BLaER1 (cell line): ENCODE results near the gene IL20.
"Not testable (repeated sequence)": the region's sequence is repeated elsewhere in the genome, so short reads cannot be mapped to it uniquely, and the experiment has no call there.

ENCODE experiments used
- H3K27ac ChIP-seq: shearing (Covaris generic); formaldehyde crosslinking; 2 replicates; pipeline ENCODE4 v1.8.1; 2022
- H3K27me3 ChIP-seq: shearing (Covaris generic); formaldehyde crosslinking; 2 replicates; pipeline ENCODE4 v1.8.1; 2022
- H3K36me3 ChIP-seq: shearing (Covaris generic); formaldehyde crosslinking; 2 replicates; pipeline ENCODE4 v1.8.1; 2022
- H3K4me1 ChIP-seq: shearing (Covaris generic); formaldehyde crosslinking; 2 replicates; pipeline ENCODE4 v1.8.1; 2022
- H3K4me2 ChIP-seq: shearing (Covaris generic); formaldehyde crosslinking; 2 replicates; pipeline ENCODE4 v1.8.1; 2022
- H3K4me3 ChIP-seq: shearing (Covaris generic); formaldehyde crosslinking; 2 replicates; pipeline ENCODE4 v1.8.1; 2022
- H3K9ac ChIP-seq: shearing (Covaris generic); formaldehyde crosslinking; 2 replicates; pipeline ENCODE4 v1.8.1; 2022
- H3K9me3 ChIP-seq: shearing (Covaris generic); formaldehyde crosslinking; 2 replicates; pipeline ENCODE4 v1.8.1; 2022
- H4K20me1 ChIP-seq: shearing (Covaris generic); formaldehyde crosslinking; 2 replicates; pipeline ENCODE4 v1.8.1; 2022
- Cebpa-rat ChIP-seq: shearing (Covaris generic); IDR thresholded peaks from 2 replicates; pipeline ENCODE4 v1.8.1; 2022

The IL20 gene

DNA sequence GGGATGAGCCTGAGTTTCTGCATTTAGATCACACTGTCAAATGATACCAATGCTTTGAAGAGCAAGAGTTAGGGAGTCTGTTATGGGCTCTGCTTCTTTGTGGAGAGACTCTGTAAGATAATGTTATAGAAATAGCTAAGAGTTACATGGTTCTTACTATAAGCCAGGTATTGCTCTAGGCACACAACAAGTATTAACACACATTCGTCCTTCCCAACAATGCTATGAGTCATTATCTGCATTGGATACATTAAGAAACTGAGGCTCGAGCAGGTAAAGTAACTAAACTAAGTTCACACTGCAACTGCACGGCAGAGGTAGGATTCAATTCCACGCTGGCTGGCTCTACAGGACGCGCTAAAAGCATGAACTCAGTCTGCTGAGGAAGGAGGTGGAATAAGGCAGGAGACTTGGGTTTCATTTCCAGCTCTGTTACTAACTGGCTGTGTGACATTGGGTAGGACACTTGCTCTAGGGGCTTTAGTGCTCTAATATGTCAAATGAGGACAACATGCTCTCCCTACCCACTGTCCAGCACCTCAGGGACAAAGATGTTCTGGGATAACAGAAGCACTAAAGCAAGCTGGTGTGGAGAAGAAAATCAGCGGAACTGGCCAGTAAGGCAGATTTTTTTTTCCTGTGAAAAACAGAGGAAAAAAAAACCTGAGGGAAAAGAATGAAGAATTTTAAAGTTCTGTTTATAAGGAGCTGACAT is 23.7 kb upstream of the IL20 start:
- no peak overlapping the region for H3K4me3 ChIP-seq
- no peaks in the 10 kb centered on the region for H3K36me3 ChIP-seq
- H3K27me3 ChIP-seq: no peaks in the 10 kb centered on the region
- H3K4me1 ChIP-seq: no peaks in the 10 kb centered on the region
- H3K9me3 ChIP-seq: no peaks in the 10 kb centered on the region
- H3K27ac ChIP-seq: no peak overlapping the region
- H4K20me1 ChIP-seq: no peaks in the 10 kb centered on the region
- no peak overlapping the region for H3K4me2 ChIP-seq
- no peak for TF ChIP-seq Cebpa-rat
- no peak overlapping the region for H3K9ac ChIP-seq

DNA sequence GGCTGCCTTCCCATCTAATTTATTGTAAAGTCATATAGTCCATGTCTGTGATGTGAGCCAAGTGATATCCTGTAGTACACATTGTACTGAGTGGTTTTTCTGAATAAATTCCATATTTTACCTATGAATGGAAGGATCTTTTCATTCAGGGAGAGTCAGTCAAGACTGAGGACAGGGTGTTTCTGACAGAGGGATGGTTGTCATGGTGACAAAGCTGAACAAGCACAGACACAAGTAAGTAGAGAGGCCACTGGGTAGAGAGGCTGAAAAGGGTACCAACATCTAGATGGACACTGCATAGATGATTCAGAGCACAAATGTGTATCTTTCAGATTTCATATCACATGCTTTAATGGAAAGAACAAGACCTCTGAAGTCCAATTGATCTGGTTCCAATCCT is 22.6 kb upstream of the IL20 start:
- Histone ChIP-seq H3K4me1 (no peaks in the 10 kb centered on the region), H3K9ac (no peak overlapping the region), H3K4me3 (no peak overlapping the region), H4K20me1 (no peaks in the 10 kb centered on the region), H3K27me3 (no peaks in the 10 kb centered on the region), H3K36me3 (no peaks in the 10 kb centered on the region), H3K4me2 (no peak overlapping the region), H3K9me3 (no peaks in the 10 kb centered on the region), H3K27ac (no peak overlapping the region)
- no peak for TF ChIP-seq Cebpa-rat

DNA sequence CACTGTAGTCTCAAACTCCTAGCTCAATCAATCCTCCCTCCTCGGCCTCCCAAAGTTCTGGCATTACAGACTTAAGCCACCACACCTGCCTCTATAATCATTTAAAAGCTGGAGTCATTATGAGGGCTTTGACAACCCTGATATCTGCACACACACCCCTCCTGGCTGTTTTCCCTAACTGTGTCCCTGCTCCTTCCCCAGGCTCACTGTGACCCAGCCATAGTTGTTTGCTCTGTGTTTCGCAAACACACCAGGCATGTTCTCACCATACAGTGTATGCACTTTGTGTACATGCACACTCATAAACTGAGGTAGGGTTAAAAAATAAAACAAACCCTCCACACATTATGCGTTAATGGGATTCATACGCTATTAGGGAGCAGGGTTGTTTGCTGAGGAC is 21.8 kb upstream of the IL20 start:
- Histone ChIP-seq H3K4me3 (no peak overlapping the region), H3K36me3 (no peaks in the 10 kb centered on the region), H3K27me3 (no peaks in the 10 kb centered on the region), H3K9ac (no peak overlapping the region), H4K20me1 (no peaks in the 10 kb centered on the region), H3K27ac (no peak overlapping the region), H3K4me1 (no peaks in the 10 kb centered on the region), H3K9me3 (no peaks in the 10 kb centered on the region), H3K4me2 (no peak overlapping the region)
- no peak for TF ChIP-seq Cebpa-rat

DNA sequence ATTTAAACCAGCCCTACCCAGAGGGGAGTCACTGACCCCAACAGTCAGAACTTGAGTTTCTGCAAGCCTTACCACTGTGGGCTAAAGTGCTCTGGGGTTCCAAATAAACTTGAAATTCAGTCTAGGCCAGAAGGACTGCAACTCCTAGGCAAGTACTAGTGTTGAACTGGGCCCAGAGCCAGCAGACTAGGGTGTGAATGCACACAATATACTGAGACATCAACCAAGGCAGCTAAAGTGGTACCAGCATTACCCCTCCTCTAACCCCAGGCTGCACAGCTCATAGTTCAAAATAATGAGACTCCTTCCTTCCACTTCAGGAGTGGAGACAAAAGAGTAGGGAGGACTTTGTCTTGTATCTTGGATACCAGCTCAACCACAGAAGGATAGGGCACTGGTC is 18.9 kb upstream of the IL20 start:
- Histone ChIP-seq H3K27ac (no peak overlapping the region), H3K4me2 (no peak overlapping the region), H3K4me1 (no peaks in the 10 kb centered on the region), H3K27me3 (no peaks in the 10 kb centered on the region), H3K9me3 (no peaks in the 10 kb centered on the region), H3K9ac (no peak overlapping the region), H4K20me1 (no peaks in the 10 kb centered on the region), H3K4me3 (no peak overlapping the region), H3K36me3 (no peaks in the 10 kb centered on the region)
- TF ChIP-seq Cebpa-rat: no peak

DNA sequence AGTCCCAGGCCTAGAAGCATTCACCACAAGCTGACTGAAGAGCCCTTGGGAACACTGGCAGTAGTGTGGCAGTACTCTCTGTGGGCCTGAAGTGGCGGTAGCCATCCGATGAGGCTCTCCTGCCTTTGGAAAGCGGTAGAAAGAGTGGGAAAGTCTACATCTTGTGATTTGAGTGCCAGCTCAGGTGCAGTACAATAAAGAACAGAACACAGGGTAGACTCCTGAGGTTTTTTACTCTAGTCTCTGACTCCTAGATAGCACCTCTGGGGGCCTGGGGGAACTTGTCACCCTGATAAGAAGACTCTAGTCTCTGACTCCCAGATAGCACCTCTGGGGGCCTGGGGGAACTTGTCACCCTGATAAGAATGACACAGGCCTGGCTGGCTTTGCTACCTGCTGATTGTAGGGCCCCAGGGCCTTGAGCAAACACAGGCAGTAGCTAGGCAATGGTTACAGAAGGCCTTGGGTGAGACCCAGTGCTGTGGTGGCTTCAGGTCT is 18.0 kb upstream of the IL20 start:
- Histone ChIP-seq H3K4me3 (no peak overlapping the region), H3K36me3 (no peaks in the 10 kb centered on the region), H4K20me1 (no peaks in the 10 kb centered on the region), H3K4me2 (no peak overlapping the region), H3K27me3 (no peaks in the 10 kb centered on the region), H3K4me1 (no peaks in the 10 kb centered on the region), H3K27ac (no peak overlapping the region), H3K9me3 (no peaks in the 10 kb centered on the region; the same call in 1 of the 2 replicates), H3K9ac (no peak overlapping the region)
- no peak for TF ChIP-seq Cebpa-rat

DNA sequence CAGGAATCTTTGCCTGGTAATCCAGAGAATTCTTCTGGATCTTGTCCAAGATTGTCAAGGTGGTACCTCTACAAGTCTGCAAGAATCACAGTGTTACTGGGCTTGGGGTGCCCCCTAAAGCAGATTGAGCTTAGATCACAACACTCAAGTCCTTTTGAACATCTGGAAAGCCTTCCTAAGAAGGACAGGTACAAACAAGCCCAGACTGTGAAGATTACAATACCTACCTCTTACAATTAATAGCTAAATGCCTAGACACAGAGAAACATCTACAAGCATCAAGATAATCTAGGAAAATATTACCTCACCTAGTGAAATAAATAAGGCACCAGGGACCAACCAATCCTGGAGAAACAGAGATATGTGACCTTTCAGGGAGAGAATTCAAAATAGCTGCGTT is 17.5 kb upstream of the IL20 start:
- H3K27ac ChIP-seq: no peak overlapping the region
- no peak overlapping the region for H3K9ac ChIP-seq
- H3K9me3 ChIP-seq: peaks cover 3% of the 10 kb centered on the region

DNA sequence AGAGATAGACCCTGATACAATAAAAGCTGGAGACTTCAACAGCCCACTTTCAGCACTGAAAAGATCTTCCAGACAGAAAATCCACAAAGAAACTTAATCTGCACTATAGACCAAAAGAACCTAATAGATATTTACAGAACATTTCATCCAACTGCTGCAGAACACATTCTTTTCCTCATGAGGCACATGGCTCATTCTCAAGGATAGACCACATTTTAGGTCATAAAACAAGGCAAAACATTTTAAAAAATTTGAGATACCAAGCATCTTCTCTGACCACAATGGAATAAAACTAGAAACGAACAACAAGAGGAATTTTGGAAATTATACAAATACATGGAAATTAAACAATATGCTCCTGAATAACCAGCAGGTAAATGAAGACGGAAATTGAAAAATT is 15.0 kb upstream of the IL20 start:
- Histone ChIP-seq H3K4me1 (no peaks in the 10 kb centered on the region), H3K36me3 (no peaks in the 10 kb centered on the region), H3K4me2 (no peak overlapping the region), H4K20me1 (no peaks in the 10 kb centered on the region), H3K9ac (no peak overlapping the region), H3K9me3 (peaks cover 5% of the 10 kb centered on the region), H3K4me3 (no peak overlapping the region), H3K27ac (no peak overlapping the region), H3K27me3 (no peaks in the 10 kb centered on the region)
- TF ChIP-seq Cebpa-rat: no peak

More for the DNA sequence above, 17.5 kb upstream of the IL20 start:
- no peak overlapping the region for H3K4me3 ChIP-seq
- no peaks in the 10 kb centered on the region for H3K36me3 ChIP-seq
- H4K20me1 ChIP-seq: no peaks in the 10 kb centered on the region
- H3K27me3 ChIP-seq: no peaks in the 10 kb centered on the region
- no peak for TF ChIP-seq Cebpa-rat
- H3K4me2 ChIP-seq: no peak overlapping the region
- no peaks in the 10 kb centered on the region for H3K4me1 ChIP-seq

DNA sequence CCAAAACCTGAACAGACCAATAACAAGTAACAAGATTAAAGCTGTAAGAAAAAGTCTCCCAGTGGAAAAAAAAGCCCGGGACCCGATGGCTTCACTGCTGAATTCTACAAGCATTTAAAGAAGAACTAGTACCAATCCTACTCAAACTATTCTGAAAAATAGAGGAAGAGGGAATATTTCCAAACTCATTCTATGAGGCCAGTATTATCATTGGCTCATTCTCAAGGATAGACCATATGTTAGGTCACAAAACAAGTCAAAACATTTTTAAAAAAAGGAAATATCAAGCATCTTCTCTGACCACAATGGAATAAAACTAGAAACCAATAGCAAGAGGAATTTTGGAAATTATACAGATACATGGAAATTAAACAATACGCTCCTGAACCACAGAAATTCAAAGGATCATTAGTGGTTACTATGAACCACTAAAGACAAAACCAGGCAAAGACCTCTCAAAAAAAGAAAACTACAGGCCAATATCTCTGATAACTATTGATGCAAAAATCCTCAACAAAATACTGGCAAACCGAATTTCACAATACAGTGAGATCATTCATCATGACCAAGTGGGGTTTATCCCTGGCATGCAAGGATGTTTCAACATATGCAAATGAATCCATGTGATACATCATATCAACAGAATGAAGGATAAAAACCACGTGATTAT is 13.9 kb upstream of the IL20 start:
- Histone ChIP-seq H3K9me3 (peaks cover 5% of the 10 kb centered on the region), H3K4me2 (no peak overlapping the region), H3K36me3 (no peaks in the 10 kb centered on the region), H3K4me3 (no peak overlapping the region), H3K9ac (no peak overlapping the region), H3K4me1 (no peaks in the 10 kb centered on the region), H4K20me1 (no peaks in the 10 kb centered on the region), H3K27ac (no peak overlapping the region), H3K27me3 (no peaks in the 10 kb centered on the region)
- no peak for TF ChIP-seq Cebpa-rat

DNA sequence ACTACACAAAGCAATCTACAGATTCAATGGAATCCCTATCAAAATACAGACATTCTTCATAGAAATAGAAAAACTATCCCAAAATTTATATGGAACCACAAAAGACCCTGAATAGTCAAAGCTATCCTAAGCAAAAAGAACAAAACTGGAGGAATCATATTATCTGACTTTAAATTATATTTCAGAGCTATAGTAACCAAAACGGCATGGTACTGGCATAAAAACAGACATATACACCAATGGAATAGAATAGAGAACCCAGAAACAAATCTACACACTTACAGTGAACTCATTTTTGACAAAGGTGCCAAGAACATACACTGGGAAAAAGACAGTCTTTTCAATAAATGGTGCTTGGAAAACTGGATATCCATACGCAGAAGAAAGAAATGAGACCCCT is 12.8 kb upstream of the IL20 start:
- not testable (repeated sequence) for H3K36me3 ChIP-seq, H3K9me3 ChIP-seq, H3K27me3 ChIP-seq, H4K20me1 ChIP-seq, H3K27ac ChIP-seq, H3K4me3 ChIP-seq, H3K4me2 ChIP-seq, H3K9ac ChIP-seq, H3K4me1 ChIP-seq

DNA sequence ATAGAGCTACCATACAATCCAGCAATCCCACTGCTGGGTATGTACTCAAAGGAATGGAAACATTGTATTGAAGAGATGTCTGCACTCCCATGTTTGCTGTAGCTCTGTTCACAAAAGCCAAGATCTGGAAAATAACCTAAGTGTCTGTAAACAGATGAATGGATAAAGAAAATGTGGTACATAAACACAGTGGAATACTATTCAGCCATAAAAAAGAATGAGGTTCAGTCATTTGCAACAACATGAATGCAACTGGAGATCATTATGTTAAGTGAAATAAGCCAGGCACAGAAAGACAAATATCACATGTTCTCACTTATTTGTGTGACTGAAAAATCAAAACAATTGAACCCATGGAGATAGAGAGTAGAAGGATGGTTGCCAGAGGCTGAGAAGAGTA is 11.7 kb upstream of the IL20 start:
- H3K36me3 ChIP-seq, H3K9me3 ChIP-seq, H3K4me3 ChIP-seq, H3K9ac ChIP-seq, H3K4me2 ChIP-seq, H3K27ac ChIP-seq, H4K20me1 ChIP-seq, H3K27me3 ChIP-seq, H3K4me1 ChIP-seq: not testable (repeated sequence)
